Hepatocyte (in vitro differentiated cells): ENCODE results near the gene CDR2L. TPM values are rescaled to one million over a fixed set of nuclear protein-coding genes. Genes with fewer than 3 reads are reported as not detected.
A peak's percentile ranks its signal among the peaks of the same experiment; 100 is the strongest.

Experiments
- DNase-seq: peaks from one replicate; pipeline ENCODE4 v3.0.0-alpha.2; 2016; ENCODE audit warnings: low spot score
- H2AFZ ChIP-seq: fragments of 200-600 bp; sonication (generic); 2 replicates; pipeline ENCODE4 v1.6.0; 2016; ENCODE audit warnings: antibody characterized with exemption, mild to moderate bottlenecking
- H3K27ac ChIP-seq: fragments of 200-600 bp; sonication (generic); 2 replicates; pipeline ENCODE4 v1.5.1; 2016; ENCODE audit warnings: mild to moderate bottlenecking
- H3K27me3 ChIP-seq: fragments of 200-600 bp; sonication (generic); 2 replicates; pipeline ENCODE4 v1.6.1; 2016
- H3K36me3 ChIP-seq: fragments of 200-600 bp; sonication (generic); replicated peaks from 2 replicates; pipeline ENCODE4 v1.5.1; 2016; ENCODE audit warnings: low read depth; ENCODE audit not compliant: insufficient read depth
- H3K4me1 ChIP-seq: fragments of 200-600 bp; sonication (generic); 2 replicates; pipeline ENCODE4 v1.5.1; 2016; ENCODE audit warnings: mild to moderate bottlenecking, moderate library complexity; ENCODE audit not compliant: insufficient read depth
- H3K4me2 ChIP-seq: fragments of 200-600 bp; sonication (generic); 2 replicates; pipeline ENCODE4 v1.6.0; 2016
- H3K4me3 ChIP-seq: fragments of 200-600 bp; sonication (generic); 2 replicates; pipeline ENCODE4 v1.5.1; 2016; ENCODE audit warnings: mild to moderate bottlenecking
- H3K79me2 ChIP-seq: fragments of 200-600 bp; sonication (generic); 2 replicates; pipeline ENCODE4 v1.6.0; 2017; ENCODE audit warnings: mild to moderate bottlenecking
- H3K9me2 ChIP-seq: fragments of 200-600 bp; sonication (generic); replicated peaks from 2 replicates; pipeline ENCODE4 v1.6.0; 2017; ENCODE audit warnings: mild to moderate bottlenecking; ENCODE audit not compliant: insufficient read depth
- H3K9me3 ChIP-seq: fragments of 200-600 bp; sonication (generic); 2 replicates; pipeline ENCODE4 v1.5.1; 2016; ENCODE audit warnings: low read depth, mild to moderate bottlenecking
- H4K20me1 ChIP-seq: fragments of 200-600 bp; sonication (generic); 2 replicates; pipeline ENCODE4 v1.6.0; 2016; ENCODE audit warnings: mild to moderate bottlenecking; ENCODE audit not compliant: insufficient read depth, poor library complexity, severe bottlenecking
- CTCF ChIP-seq: fragments of 200-600 bp; sonication (generic); IDR thresholded peaks from 2 replicates; pipeline ENCODE4 v1.5.1; 2016; ENCODE audit warnings: antibody characterized with exemption, mild to moderate bottlenecking; ENCODE audit not compliant: poor library complexity
- EZH2 ChIP-seq: fragments of 200-600 bp; sonication (generic); IDR thresholded peaks from 2 replicates; pipeline ENCODE4 v1.6.1; 2016; ENCODE audit warnings: antibody characterized with exemption, mild to moderate bottlenecking, borderline replicate concordance
- EZH2phosphoT487 ChIP-seq: fragments of 200-600 bp; sonication (generic); IDR thresholded peaks from one replicate; pipeline ENCODE4 v1.6.1; 2018; ENCODE audit warnings: antibody characterized with exemption, mild to moderate bottlenecking, low read depth, moderate library complexity; ENCODE audit not compliant: unreplicated experiment, severe bottlenecking
- WGBS: methylation state at CpG from one replicate; pipeline ENCODE4 v1.1.6; 2016; ENCODE audit warnings: low lambda C conversion rate; ENCODE audit errors: missing lambda C conversion rate; 5-methylcytosine and 5-hydroxymethylcytosine counted together
- polyA plus RNA-seq: library from polyadenylated mRNA; unstranded; fragments of >200 nt; fragmentation: Nextera tagmentation; extraction: Ambion mirVana; gene quantifications from 2 replicates; pipeline ENCODE4 v1.2.1, GENCODE V29; 2016
- total RNA-seq: library from RNA; depleted of rRNA; stranded (reverse); fragments of >200 nt; gene quantifications from 2 replicates; pipeline ENCODE4 v1.2.3, GENCODE V29; 2014

Gene CDR2L
- total and polyA plus RNA-seq, 2 experiments from 2014 or later, result 16.4 to 17.0 TPM

DNA sequence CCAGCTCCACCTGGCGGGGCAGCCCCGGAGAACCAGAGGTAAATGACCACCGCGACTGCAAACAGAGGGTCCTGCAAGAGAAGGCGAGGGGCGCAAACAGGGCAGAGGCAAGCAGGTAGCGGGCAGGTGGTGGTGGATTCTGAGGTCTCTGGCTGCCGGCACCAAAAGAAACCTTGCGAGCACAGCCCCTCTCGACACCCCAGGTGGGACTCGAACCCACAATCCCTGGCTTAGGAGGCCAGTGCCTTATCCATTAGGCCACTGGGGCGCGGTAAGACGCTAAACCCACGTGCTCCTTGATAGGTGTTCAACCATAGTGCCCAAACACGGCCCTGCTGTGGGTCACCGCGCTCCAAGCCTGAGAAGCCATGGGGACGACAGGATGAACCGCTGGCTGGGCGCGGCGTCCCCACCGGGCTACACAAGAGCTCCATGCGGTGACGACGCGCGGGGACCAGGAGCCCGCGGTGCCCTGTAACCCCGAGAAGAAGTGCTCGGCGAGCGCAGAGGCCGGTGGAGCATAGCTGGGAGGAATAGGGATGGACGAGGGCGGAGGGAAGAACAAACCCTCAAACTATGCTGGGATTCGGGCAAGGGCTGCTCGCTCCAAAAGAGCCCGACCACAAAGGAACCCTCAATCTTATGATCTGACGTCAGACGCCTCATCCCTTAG is 46.9 kb downstream of the CDR2L start:
- Histone ChIP-seq H3K27ac (peak overlapping the region; percentile 98), H3K9me3 (no peaks in the 10 kb centered on the region), H3K4me3 (peak overlapping the region; percentile 95)

GRCh38 chr17:75036643-75037268 is 49.3 kb downstream of the CDR2L start:
- Histone ChIP-seq H3K9me2 (no peaks in the 10 kb centered on the region), H3K27ac (no peak overlapping the region), H4K20me1 (no peaks in the 10 kb centered on the region), H2AFZ (no peak overlapping the region), H3K4me3 (no peak overlapping the region), H3K79me2 (no peaks in the 10 kb centered on the region), H3K9me3 (no peaks in the 10 kb centered on the region), H3K27me3 (no peaks in the 10 kb centered on the region), H3K36me3 (no peaks in the 10 kb centered on the region), H3K4me1 (no peaks in the 10 kb centered on the region), H3K4me2 (no peak overlapping the region)
- peak; percentile 38 for DNase-seq
- 94% methylated on average over 27 of the region's 27 CpGs for WGBS
- TF ChIP-seq CTCF (no peak), EZH2phosphoT487 (no peak), EZH2 (no peak)

More for the DNA sequence above, 46.9 kb downstream of the CDR2L start:
- no peaks in the 10 kb centered on the region for H4K20me1 ChIP-seq
- no peaks in the 10 kb centered on the region for H3K4me1 ChIP-seq
- no peaks in the 10 kb centered on the region for H3K27me3 ChIP-seq
- WGBS, result 2% methylated on average over 43 of the region's 43 CpGs
- H3K9me2 ChIP-seq, result no peaks in the 10 kb centered on the region
- H3K4me2 ChIP-seq, result peak overlapping the region; percentile 89
- peak; percentile 92 for DNase-seq
- H3K36me3 ChIP-seq, result no peaks in the 10 kb centered on the region
- H2AFZ ChIP-seq, result peak overlapping the region; percentile 95
- TF ChIP-seq CTCF (peak; percentile 38), EZH2 (no peak)
- H3K79me2 ChIP-seq, result no peaks in the 10 kb centered on the region

- no peak for TF ChIP-seq EZH2
- no peak for TF ChIP-seq CTCF
- no peak for TF ChIP-seq EZH2phosphoT487
These were observed 51.8 kb downstream of the CDR2L start for GRCh38 chr17:75039238-75039637.

More at GRCh38 chr17:75039238-75039637, 51.8 kb downstream of the CDR2L start:
- H3K4me1 ChIP-seq, result no peaks in the 10 kb centered on the region
- no peaks in the 10 kb centered on the region for H3K27me3 ChIP-seq
- H3K9me3 ChIP-seq, result no peaks in the 10 kb centered on the region
- 92% methylated on average over 5 of the region's 5 CpGs for WGBS
- H3K27ac ChIP-seq, result no peak overlapping the region
- H3K79me2 ChIP-seq, result peaks cover 10% of the 10 kb centered on the region
- H3K36me3 ChIP-seq, result no peaks in the 10 kb centered on the region
- H2AFZ ChIP-seq, result no peak overlapping the region
- DNase-seq, result no peak
- H3K4me2 ChIP-seq, result no peak overlapping the region
- no peaks in the 10 kb centered on the region for H4K20me1 ChIP-seq
- no peaks in the 10 kb centered on the region for H3K9me2 ChIP-seq
- no peak overlapping the region for H3K4me3 ChIP-seq
